ENCODE results near the gene GAS7. TPM values are rescaled to one million over a fixed set of nuclear protein-coding genes. Genes with fewer than 3 reads are reported as not detected.

The GAS7 gene
- total and polyA plus RNA-seq, 2 of the 13 experiments (the other 11 are each of a cell fraction or from before 2014, with no cell fraction given), result 1.0 to 5.2 TPM

- no peak for TF ChIP-seq PRDM10 (CRISPR knock-in tag; IDR thresholded peaks at IDR 0.05; ENCODE audit: low read depth)
- TF ChIP-seq ZBTB44 (CRISPR knock-in tag; IDR thresholded peaks at IDR 0.05), result no peak
- TF ChIP-seq ZBTB8A (CRISPR knock-in tag; IDR thresholded peaks at IDR 0.05; ENCODE audit: borderline replicate concordance, low read depth), result no peak
- no peak for TF ChIP-seq ZBTB33 (CRISPR knock-in tag; IDR thresholded peaks at IDR 0.05)
- no peak for TF ChIP-seq ZNF234 (CRISPR knock-in tag; conservative IDR thresholded peaks at IDR 0.05)
- TF ChIP-seq TFDP2 (CRISPR knock-in tag; IDR thresholded peaks at IDR 0.05), result no peak
- no peak for TF ChIP-seq ZBTB4 (CRISPR knock-in tag; IDR thresholded peaks at IDR 0.05; ENCODE audit: borderline replicate concordance)
- TF ChIP-seq TCF7 (IDR thresholded peaks at IDR 0.05; ENCODE audit: low read depth), result no peak
- TF ChIP-seq AFF4 (CRISPR knock-in tag; IDR thresholded peaks at IDR 0.05), result no peak
- 0 out of 2 replicates have a peak, but pooled peaks have one; percentile 19 for TF ChIP-seq KMT2B (CRISPR knock-in tag; IDR thresholded peaks at IDR 0.05)
- TF ChIP-seq ZNF639 (CRISPR knock-in tag; conservative IDR thresholded peaks at IDR 0.05), result no peak
Measured at GRCh38 chr17:10041287-10041612, 157.2 kb downstream of the GAS7 start (continued).
